Keratinocyte (primary cell): Measurements from ENCODE around the gene OSBPL5. TPM values are rescaled to one million over a fixed set of nuclear protein-coding genes. Genes with fewer than 3 reads are reported as not detected.

ENCODE experiments used
- DNase-seq: peaks from one replicate; pipeline ENCODE4 v3.0.0-alpha.2; 2011; ENCODE audit warnings: low read depth, missing footprints, low spot score
- FAIRE-seq: peaks from 2 replicates; lab custom pipeline; 2011; peaks lifted over from hg19 to GRCh38; lab: Jason Lieb, UNC
- H2AFZ ChIP-seq: 2 replicates; pipeline ENCODE4 v1.6.0; 2012; ENCODE audit warnings: low read length, control low read depth, inconsistent platforms; ENCODE audit not compliant: control insufficient read depth
- H3K27ac ChIP-seq: 2 replicates; pipeline ENCODE4 v1.5.1; 2011; ENCODE audit warnings: low read length; ENCODE audit not compliant: control insufficient read depth, insufficient read depth
- H3K27me3 ChIP-seq: 3 replicates; pipeline ENCODE4 v1.6.0; 2011; ENCODE audit warnings: low read length; ENCODE audit not compliant: control insufficient read depth, insufficient read depth; ENCODE audit errors: extremely low read depth
- H3K36me3 ChIP-seq, 2 experiments: 2 replicates in 1 of 2; 3 replicates in 1 of 2; pipeline ENCODE4 v1.5.1; 2011; ENCODE audit warnings: low read length in 2 of 2, mild to moderate bottlenecking in 1 of 2; ENCODE audit not compliant: control insufficient read depth in 2 of 2, insufficient read depth in 2 of 2; ENCODE audit errors: extremely low read depth in 1 of 2
- H3K4me1 ChIP-seq: 3 replicates; pipeline ENCODE4 v1.5.1; 2011; ENCODE audit warnings: low read length; ENCODE audit not compliant: control insufficient read depth, insufficient read depth; ENCODE audit errors: extremely low read depth
- H3K4me2 ChIP-seq: 3 replicates; pipeline ENCODE4 v1.6.0; 2011; ENCODE audit warnings: low read depth, low read length; ENCODE audit not compliant: control insufficient read depth, insufficient read depth; ENCODE audit errors: extremely low read depth
- H3K4me3 ChIP-seq, 3 experiments: fragments of 200-600 bp in 1 of 3; sonication (generic) in 1 of 3; 2 replicates in 2 of 3; 3 replicates in 1 of 3; pipeline ENCODE4 v1.5.1; 2011 to 2016; ENCODE audit warnings: low read length in 3 of 3, mild to moderate bottlenecking in 3 of 3, control low read depth in 2 of 3, inconsistent platforms in 1 of 3, low read depth in 1 of 3, mixed read lengths in 1 of 3, mixed run types in 1 of 3, moderate library complexity in 1 of 3; ENCODE audit not compliant: control insufficient read depth in 2 of 3, insufficient read depth in 2 of 3; ENCODE audit errors: extremely low read depth in 1 of 3
- H3K79me2 ChIP-seq: 2 replicates; pipeline ENCODE4 v1.6.0; 2012; ENCODE audit warnings: low read length; ENCODE audit not compliant: control insufficient read depth, insufficient read depth
- H3K9ac ChIP-seq: 3 replicates; pipeline ENCODE4 v1.6.0; 2011; ENCODE audit warnings: low read length; ENCODE audit not compliant: control insufficient read depth, insufficient read depth; ENCODE audit errors: extremely low read depth
- H3K9me1 ChIP-seq: 3 replicates; pipeline ENCODE4 v1.6.0; 2011; ENCODE audit warnings: low read length; ENCODE audit not compliant: control insufficient read depth, insufficient read depth; ENCODE audit errors: extremely low read depth
- H3K9me3 ChIP-seq: 2 replicates; pipeline ENCODE4 v1.5.1; 2012; ENCODE audit warnings: low read depth, low read length; ENCODE audit not compliant: control insufficient read depth
- H4K20me1 ChIP-seq: 3 replicates; pipeline ENCODE4 v1.6.0; 2011; ENCODE audit warnings: low read length; ENCODE audit not compliant: control insufficient read depth, insufficient read depth; ENCODE audit errors: extremely low read depth
- CTCF ChIP-seq, 3 experiments: IDR thresholded peaks in 1 of 3; conservative IDR thresholded peaks in 1 of 3; optimal IDR thresholded peaks in 1 of 3; 2 replicates in 2 of 3; 3 replicates in 1 of 3; pipeline versions ENCODE3 to v1.5.1; 2011; ENCODE audit warnings: low read length in 3 of 3, mild to moderate bottlenecking in 3 of 3, moderate library complexity in 2 of 3, control low read depth in 1 of 3, inconsistent platforms in 1 of 3; ENCODE audit not compliant: insufficient read depth in 2 of 3; ENCODE audit errors: extremely low read depth in 1 of 3
- EZH2 ChIP-seq: IDR thresholded peaks from one replicate; pipeline ENCODE4 v1.6.1; 2012; ENCODE audit warnings: inconsistent platforms, mild to moderate bottlenecking, low read length, moderate library complexity
- dilution Hi-C: fragments of 300-500 bp; cut with MboI; formaldehyde crosslinking; loops from one replicate; pipeline ENCODE4 v1.7.0; 2020; ENCODE audit warnings: low sequenced_read_pairs; ENCODE audit not compliant: extremely low pct_ligation_motif_present
- polyA plus RNA-seq, 5 experiments: library from polyadenylated mRNA; depleted of rRNA in 3 of 5; stranded (reverse) in 3 of 5; stranded (forward) in 1 of 5; unstranded in 1 of 5; fragments of >200 nt; gene quantifications; 1 replicate in 1 of 5; 2 replicates in 3 of 5; 3 replicates in 1 of 5; pipeline versions ENCODE4 v1.2.1 to v1.2.3, GENCODE V29; 2011 to 2012; ENCODE audit warnings: missing spikeins in 2 of 5, low read depth in 1 of 5, low replicate concordance in 1 of 5

Gene OSBPL5
- polyA plus RNA-seq, 1 donor (not counting 4 experiments of a cell fraction or from before 2014, with no cell fraction given) = 3.0 TPM

GRCh38 chr11:3201677-3202181 is 36.6 kb upstream of the OSBPL5 start:
- no peak overlapping the region for H3K4me2 ChIP-seq
- no peak overlapping the region for H3K9ac ChIP-seq
- no peak for FAIRE-seq
- DNase-seq = no peak
- no peaks in the 10 kb centered on the region for H4K20me1 ChIP-seq
- H3K79me2 ChIP-seq = no peaks in the 10 kb centered on the region
- no peaks in the 10 kb centered on the region for H3K4me1 ChIP-seq
- H3K36me3 ChIP-seq = no peaks in the 10 kb centered on the region
- H3K9me3 ChIP-seq = no peaks in the 10 kb centered on the region
- H3K27ac ChIP-seq = no peak overlapping the region
- TF ChIP-seq CTCF (optimal IDR thresholded peaks at IDR 0.05 in 1 of 3, IDR thresholded peaks at IDR 0.05 in 1 of 3, conservative IDR thresholded peaks at IDR 0.05 in 1 of 3; ENCODE audit: extremely low read depth in 1 of 3, insufficient read depth in 2 of 3, low read length in 3 of 3) = no peak
- no peak for TF ChIP-seq EZH2
- H3K4me3 ChIP-seq = no peak overlapping the region
- dilution Hi-C loops = no loop called here
- H2AFZ ChIP-seq = no peak overlapping the region
- H3K27me3 ChIP-seq = peaks cover 55% of the 10 kb centered on the region
- no peaks in the 10 kb centered on the region for H3K9me1 ChIP-seq

- Histone ChIP-seq H3K9me1 (no peaks in the 10 kb centered on the region), H2AFZ (no peak overlapping the region), H3K27me3 (peaks cover 51% of the 10 kb centered on the region), H3K36me3 (no peaks in the 10 kb centered on the region), H3K27ac (no peak overlapping the region), H3K4me2 (no peak overlapping the region), H3K4me1 (no peaks in the 10 kb centered on the region), H3K9me3 (no peaks in the 10 kb centered on the region), H3K9ac (no peak overlapping the region), H3K79me2 (no peaks in the 10 kb centered on the region), H3K4me3 (no peak overlapping the region), H4K20me1 (no peaks in the 10 kb centered on the region)
- DNase-seq = no peak
- no peak for TF ChIP-seq EZH2
- no peak for TF ChIP-seq CTCF (optimal IDR thresholded peaks at IDR 0.05 in 1 of 3, IDR thresholded peaks at IDR 0.05 in 1 of 3, conservative IDR thresholded peaks at IDR 0.05 in 1 of 3; ENCODE audit: extremely low read depth in 1 of 3, insufficient read depth in 2 of 3, low read length in 3 of 3)
- FAIRE-seq = no peak
- dilution Hi-C loops = no loop called here
These were observed 36.0 kb upstream of the OSBPL5 start for GRCh38 chr11:3201112-3201581.
